ENCODE results near the gene BAIAP2L2.

The BAIAP2L2 gene

DNA sequence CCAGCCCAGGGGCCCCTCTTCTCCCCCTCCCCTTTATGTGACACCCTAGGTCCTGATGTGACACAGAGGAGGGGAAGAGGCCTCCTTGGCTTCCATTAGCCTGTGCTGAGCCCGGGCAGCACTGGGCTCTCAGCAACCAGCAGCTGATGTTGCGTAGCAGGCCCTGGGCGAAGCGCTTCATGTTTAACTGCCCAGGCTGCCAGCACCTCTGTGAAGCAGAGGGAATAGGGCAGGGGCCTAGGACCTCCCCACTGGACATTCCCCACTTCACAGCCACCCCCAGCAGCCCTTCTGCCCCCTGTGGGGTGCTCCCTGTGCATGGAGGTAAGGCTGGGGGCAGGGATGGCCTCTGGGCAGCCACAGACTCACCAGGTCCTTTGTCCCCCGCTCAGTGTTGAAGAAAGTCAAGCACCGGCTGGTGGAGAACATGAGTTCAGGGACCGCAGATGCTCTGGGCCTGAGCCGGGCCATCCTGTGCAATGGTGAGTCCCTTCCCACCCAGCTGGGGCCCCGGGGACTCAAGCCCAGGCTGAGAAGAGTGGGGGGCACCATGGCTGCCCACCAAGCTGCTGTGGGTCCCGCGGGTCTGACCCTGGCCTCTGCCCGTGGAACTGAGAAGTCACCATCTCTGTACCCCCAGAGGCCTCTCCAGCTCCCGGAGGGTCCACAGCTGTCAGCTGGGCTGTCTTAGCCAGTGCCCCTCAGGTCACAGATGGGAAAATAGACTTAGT is 41.7 kb downstream of the BAIAP2L2 start:
- no peak for DNase-seq (ENCODE audit: low spot score)

- DNase-seq (ENCODE audit: low spot score): no peak
These were observed 42.6 kb downstream of the BAIAP2L2 start for GRCh38 chr22:38067761-38068360.

DNA sequence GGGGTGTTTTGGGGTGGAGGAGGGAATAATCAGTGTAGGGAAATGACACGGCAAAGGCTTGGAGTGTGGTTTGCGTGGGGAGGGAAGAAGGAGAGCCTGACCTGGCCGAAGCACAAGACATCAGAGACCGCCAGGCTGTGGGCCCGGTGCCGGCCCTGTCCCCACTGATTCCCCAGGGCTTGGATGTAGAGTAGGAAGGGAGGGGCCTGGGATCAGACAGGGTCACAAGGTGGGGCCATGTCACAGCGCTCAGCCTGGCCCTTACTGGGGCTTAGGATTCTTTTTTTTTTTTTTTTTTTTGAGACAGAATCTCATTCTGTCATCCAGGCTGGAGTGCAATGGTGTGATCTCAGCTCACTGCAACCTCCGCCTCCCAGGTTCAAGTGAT is 43.5 kb downstream of the BAIAP2L2 start:
- no peak for DNase-seq (ENCODE audit: low spot score)

GRCh38 chr22:38066381-38067027 is 44.0 kb downstream of the BAIAP2L2 start:
- no peak for DNase-seq (ENCODE audit: low spot score)

GRCh38 chr22:38065539-38065938 is 44.9 kb downstream of the BAIAP2L2 start:
- DNase-seq (ENCODE audit: low spot score): no peak

DNA sequence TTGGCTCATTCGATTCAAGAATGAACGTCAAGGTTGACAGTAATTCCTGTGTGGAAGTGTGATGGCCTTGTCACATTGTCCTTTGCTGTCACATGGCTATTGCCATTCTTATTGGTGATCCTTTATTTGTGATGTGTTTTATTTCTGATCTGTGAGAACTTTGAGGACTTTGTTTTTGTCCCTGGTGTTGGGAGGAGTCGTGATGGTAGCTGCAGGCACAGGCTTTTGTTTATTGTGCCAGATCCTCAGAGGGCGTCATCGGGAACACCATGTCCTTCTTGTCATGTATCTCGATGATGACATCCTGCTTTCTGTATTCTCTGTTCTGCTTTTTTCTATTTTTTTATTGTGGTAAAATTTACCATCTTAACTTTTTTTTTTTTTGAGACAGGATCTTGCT is 47.7 kb downstream of the BAIAP2L2 start:
- no peak for DNase-seq (ENCODE audit: low spot score)

GRCh38 chr22:38056969-38057891 is 53.3 kb downstream of the BAIAP2L2 start, which contains the start of gene PICK1:
PICK1 (plus strand) TSS chr22:38057404; CDS start chr22:38057810, 406 bp downstream.
- peak; percentile 92 for DNase-seq (ENCODE audit: low spot score)

DNA sequence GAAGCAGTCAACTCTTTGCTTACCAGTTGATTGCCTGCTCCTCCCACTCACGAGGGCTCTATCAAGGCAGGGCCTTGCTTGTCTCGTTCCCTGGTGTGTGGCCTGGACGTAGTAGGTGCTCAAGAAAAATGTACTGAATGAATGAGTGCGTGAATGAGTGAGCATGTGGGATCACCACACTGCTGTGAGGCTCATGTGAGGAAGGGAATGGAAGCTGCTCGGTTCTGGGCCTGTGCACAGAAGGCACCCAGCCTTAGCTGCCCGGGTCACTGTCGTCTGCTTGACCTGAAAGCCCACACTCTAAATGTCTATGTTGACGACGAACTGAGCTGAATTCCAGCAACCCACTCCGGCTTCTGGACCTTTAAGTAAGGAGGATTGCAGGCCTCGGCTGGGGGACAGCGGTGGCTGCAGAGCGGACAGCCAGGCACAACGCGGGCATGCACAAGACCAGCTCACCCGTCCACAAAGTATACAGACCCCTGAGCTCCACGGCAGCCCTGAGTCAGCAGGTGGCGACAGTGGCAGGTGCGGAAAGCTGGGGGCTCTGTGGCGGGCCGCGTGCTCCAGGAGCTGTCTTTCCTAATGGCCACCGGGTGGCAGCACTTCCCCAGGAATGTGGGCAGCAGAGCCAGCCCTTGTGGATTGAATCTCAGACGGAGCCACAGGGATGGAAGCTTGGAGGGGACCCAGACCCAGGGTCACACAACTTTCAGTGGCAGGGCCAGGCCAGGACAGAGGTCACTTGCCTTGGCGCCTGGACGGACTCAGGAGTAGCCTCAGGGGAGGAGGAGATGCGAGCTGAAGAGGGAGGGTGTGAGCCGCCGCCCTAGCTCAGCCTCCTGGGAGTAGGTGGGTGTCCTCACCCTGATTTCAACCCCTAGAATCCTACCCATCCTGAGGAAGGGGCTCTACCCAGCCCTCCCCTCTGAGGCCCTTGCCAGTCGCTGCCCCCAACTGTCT is 58.3 kb downstream of the BAIAP2L2 start:
- peak; percentile 92 for DNase-seq (ENCODE audit: low spot score)

DNA sequence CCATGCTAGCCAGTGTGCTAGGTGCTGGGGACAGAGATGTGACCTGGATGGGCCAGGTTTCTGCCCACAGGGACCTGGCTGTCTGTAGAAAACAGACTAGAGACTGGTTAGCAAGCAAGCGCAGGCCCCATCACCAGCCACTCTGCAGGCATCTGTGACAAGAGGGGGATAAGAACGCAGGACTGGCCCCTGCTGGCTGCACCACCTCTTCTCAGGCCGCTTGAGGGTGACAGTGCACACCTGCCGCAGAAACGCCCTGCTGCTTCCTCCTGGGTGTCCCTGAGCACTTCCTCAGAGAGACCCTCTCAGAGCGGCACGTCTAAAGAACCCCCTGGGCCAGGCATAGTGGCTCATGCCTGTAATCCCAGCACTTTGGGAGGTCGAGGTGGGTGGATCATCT is 59.2 kb downstream of the BAIAP2L2 start:
- DNase-seq (ENCODE audit: low spot score): no peak

- no peak for DNase-seq (ENCODE audit: low spot score)
These were observed 59.8 kb downstream of the BAIAP2L2 start for GRCh38 chr22:38050720-38051119.

GRCh38 chr22:38049812-38050619 is 60.5 kb downstream of the BAIAP2L2 start:
- DNase-seq (ENCODE audit: low spot score): no peak

- DNase-seq (ENCODE audit: low spot score): no peak
These were observed 64.3 kb downstream of the BAIAP2L2 start for GRCh38 chr22:38046070-38046748.

GRCh38 chr22:38043151-38044039 is 67.1 kb downstream of the BAIAP2L2 start:
- no peak for DNase-seq (ENCODE audit: low spot score)

DNA sequence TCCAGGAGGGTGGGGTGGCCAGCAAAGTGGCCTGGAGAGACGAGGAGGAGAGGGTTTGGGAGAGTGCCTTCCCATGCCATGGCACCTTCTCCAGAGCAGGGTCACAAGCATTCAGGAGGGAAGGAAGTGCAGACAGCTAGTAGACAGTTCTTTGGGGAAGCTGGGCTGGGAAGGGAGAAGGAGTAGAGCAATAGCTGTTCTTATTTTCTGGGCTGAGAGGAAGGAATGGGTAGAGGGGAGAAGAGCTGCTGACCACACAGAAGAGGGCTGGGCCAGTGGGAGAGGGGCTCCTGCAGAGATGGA is 68.0 kb downstream of the BAIAP2L2 start:
- no peak for DNase-seq (ENCODE audit: low spot score)

DNA sequence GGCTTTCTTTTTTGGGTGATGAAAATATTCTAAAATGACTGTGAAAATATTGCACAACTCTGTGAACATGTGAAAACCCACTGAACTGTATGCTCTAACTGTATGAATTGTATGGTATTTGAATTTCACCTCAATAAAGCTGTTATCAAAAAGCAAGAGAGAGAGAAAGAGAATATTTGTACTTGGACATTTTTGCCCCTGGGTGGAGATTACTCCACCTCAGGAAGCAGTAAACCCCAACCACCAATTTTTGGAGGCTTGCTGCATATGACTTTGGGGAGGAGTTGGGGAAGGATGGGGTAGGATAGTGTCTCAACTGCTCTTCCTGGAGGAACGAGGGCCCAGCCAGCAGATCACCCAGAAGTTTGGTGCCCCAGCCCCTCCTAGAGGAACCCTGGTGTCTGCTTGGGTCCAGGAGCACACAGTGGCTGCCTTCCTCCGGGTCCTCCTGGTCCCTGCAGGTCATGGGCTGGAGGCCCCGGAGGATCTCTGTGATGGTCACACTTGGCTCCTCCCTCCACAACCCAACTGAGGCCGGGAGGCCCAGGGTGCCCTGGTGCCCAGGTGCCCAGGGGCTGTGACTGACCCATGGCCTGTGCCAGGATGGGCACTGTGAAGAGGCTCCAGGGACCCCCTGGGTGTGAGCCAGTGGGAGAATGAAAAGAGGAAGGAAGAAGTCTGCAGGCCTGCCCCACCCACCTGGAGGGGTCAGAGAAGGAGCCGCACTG is 68.6 kb downstream of the BAIAP2L2 start:
- no peak for DNase-seq (ENCODE audit: low spot score)

DNA sequence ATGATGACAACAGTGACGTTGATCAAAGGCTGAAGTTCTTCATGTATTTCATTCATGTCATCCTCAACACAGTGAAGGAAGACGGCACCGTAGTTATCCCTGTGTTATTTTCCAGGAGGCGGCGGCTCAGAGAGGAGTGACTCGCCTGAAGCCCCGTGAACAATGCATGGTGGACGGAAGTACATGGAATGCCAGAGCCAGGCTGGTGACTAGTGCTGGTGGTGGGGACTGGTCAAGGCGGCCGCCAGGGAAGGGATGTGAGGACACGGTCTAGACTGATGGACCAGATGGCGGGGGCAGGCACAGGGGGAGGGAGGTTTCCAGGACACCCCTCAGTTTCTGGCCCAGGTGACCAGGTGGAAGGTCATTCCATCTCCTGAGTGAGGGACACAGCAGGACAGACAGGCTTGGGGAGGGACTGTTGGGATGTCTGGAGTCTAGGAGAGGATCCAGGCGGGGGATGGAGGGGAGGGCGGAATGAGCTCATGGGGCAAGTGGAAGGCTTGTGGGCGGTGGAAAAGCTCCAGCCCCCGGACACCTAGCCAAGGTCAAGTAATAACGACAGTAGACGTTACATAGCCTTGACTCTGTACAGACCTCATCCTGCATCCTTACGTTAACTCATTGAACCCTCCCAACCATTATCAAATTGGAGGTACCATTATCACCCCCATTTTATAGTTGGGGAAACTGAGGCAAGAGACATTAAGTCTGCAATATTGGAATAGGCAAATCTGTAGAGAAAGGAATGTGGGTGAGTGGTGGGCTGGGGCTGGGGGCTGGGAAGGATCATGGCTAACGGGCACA is 69.3 kb downstream of the BAIAP2L2 start:
- DNase-seq (ENCODE audit: low spot score): no peak

Measured in AG20443 (cell line).